Measurements from ENCODE around the gene YIF1B.

GRCh38 chr19:38340927-38341326 is 25.2 kb upstream of the YIF1B start:
- TF ChIP-seq, protein P1, sequence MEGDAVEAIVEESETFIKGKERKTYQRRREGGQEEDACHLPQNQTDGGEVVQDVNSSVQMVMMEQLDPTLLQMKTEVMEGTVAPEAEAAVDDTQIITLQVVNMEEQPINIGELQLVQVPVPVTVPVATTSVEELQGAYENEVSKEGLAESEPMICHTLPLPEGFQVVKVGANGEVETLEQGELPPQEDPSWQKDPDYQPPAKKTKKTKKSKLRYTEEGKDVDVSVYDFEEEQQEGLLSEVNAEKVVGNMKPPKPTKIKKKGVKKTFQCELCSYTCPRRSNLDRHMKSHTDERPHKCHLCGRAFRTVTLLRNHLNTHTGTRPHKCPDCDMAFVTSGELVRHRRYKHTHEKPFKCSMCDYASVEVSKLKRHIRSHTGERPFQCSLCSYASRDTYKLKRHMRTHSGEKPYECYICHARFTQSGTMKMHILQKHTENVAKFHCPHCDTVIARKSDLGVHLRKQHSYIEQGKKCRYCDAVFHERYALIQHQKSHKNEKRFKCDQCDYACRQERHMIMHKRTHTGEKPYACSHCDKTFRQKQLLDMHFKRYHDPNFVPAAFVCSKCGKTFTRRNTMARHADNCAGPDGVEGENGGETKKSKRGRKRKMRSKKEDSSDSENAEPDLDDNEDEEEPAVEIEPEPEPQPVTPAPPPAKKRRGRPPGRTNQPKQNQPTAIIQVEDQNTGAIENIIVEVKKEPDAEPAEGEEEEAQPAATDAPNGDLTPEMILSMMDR (IDR thresholded peaks at IDR 0.05; ENCODE audit: insufficient read depth, low read length, poor library complexity, severe bottlenecking), result no peak
- TF ChIP-seq EZH2phosphoT487 (conservative IDR thresholded peaks at IDR 0.05; ENCODE audit: low read length), result no peak

Data from SU-DHL-6 (cell line).